Upper lobe of left lung (tissue), 4 donors: ENCODE results near the gene A3GALT2.

Experiments
- CTCF ChIP-seq, 6 experiments: fragments of 450-650 bp in 4 of 6; fragments of 200-600 bp in 2 of 6; sonication (generic) in 2 of 6; IDR thresholded peaks; one replicate each; pipeline ENCODE4 v1.5.1; 2016 to 2019; ENCODE audit warnings: antibody characterized with exemption in 6 of 6
- POLR2A ChIP-seq, 4 donors: fragments of 450-650 bp; IDR thresholded peaks; one replicate each; pipeline ENCODE4 v1.5.1; 2016 to 2017; ENCODE audit warnings: antibody characterized with exemption in 4 of 4, mild to moderate bottlenecking in 2 of 4

GRCh38 chr1:33276573-33277298 lies 44.2 kb downstream of the A3GALT2 start:
- TF ChIP-seq POLR2A (IDR thresholded peaks at IDR 0.05) = no peak
- no peak for TF ChIP-seq CTCF (IDR thresholded peaks at IDR 0.05)
